ENCODE measurements around the gene IGSF21. TPM values are rescaled to one million over a fixed set of nuclear protein-coding genes. Genes with fewer than 3 reads are reported as not detected.

Gene IGSF21
- total and polyA plus RNA-seq, 10 of the 15 experiments (the other 5 are each of a cell fraction or from before 2014, with no cell fraction given), result 0.03 to 0.49 TPM; not detected in 8

DNA sequence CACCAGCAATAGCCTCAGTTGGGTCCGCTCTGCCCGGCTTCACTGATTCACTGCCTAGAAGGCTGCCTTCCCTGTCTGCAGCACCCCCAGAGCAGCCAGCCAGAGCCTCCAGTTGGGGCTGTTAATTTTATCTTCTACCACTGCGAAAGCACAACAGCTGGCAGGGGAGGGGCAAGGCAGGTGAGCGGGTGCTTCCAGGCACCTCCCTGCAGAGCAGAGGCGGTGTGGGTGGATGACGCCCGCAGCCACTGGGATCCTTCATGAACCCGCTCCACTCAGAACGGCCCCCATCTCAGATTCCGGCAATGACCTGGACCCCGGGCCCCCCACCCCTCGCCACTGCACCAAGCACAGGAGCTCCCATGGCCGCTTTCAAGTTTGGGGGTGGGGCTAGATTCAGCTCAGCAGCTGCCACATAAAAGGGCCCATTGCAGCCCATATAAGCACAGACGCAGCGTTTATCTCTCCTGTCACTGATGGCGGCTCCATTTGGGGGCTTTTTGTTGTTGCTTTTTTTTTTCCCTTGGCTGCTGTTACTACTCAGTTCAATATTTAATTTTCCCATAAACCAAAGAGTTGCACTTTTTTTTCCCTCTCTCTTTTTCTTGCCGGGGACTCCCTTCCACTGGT is 245.2 kb downstream of the IGSF21 start:
- ChIA-PET POLR2A (interaction anchor here (0.6 to 1.5 kb wide), 2 partner anchors 9 to 407 kb away, joined by 3 to 6 read pairs; no protein-coding TSS in a partner anchor), SMC1A (ENCODE audit: uncharacterized antibody, unreplicated experiment) (interaction anchor here (1.0 kb wide), 1 partner anchor 29 kb away, joined by 3 read pairs; no protein-coding TSS in a partner anchor), RAD21 (ENCODE audit: unreplicated experiment) (no interaction called here), CTCF (no interaction called here)
- ATAC-seq, result no peak
- DNase-seq (ENCODE audit: low read depth, low spot score), result no peak
- H3K4me2 ChIP-seq (ENCODE audit: control insufficient read depth, insufficient read depth), result no peak overlapping the region
- no peaks in the 10 kb centered on the region for H4K20me1 ChIP-seq (ENCODE audit: control insufficient read depth, insufficient read depth)
- H3K79me2 ChIP-seq (ENCODE audit: control insufficient read depth, insufficient read depth, low read length), result no peaks in the 10 kb centered on the region
- H3K4me3 ChIP-seq, result no peak overlapping the region
- no peak for FAIRE-seq
- intact Hi-C loops (cut with micrococcal nuclease; ENCODE audit: unreplicated experiment), result no loop called here
- in situ Hi-C loops (cut with MboI), result no loop called here
- no TSS peak for BruUV-seq (replicated peaks)
- TF ChIP-seq ZNF207 (IDR thresholded peaks at IDR 0.05; ENCODE audit: borderline replicate concordance), result no peak
- TF ChIP-seq, protein P1, sequence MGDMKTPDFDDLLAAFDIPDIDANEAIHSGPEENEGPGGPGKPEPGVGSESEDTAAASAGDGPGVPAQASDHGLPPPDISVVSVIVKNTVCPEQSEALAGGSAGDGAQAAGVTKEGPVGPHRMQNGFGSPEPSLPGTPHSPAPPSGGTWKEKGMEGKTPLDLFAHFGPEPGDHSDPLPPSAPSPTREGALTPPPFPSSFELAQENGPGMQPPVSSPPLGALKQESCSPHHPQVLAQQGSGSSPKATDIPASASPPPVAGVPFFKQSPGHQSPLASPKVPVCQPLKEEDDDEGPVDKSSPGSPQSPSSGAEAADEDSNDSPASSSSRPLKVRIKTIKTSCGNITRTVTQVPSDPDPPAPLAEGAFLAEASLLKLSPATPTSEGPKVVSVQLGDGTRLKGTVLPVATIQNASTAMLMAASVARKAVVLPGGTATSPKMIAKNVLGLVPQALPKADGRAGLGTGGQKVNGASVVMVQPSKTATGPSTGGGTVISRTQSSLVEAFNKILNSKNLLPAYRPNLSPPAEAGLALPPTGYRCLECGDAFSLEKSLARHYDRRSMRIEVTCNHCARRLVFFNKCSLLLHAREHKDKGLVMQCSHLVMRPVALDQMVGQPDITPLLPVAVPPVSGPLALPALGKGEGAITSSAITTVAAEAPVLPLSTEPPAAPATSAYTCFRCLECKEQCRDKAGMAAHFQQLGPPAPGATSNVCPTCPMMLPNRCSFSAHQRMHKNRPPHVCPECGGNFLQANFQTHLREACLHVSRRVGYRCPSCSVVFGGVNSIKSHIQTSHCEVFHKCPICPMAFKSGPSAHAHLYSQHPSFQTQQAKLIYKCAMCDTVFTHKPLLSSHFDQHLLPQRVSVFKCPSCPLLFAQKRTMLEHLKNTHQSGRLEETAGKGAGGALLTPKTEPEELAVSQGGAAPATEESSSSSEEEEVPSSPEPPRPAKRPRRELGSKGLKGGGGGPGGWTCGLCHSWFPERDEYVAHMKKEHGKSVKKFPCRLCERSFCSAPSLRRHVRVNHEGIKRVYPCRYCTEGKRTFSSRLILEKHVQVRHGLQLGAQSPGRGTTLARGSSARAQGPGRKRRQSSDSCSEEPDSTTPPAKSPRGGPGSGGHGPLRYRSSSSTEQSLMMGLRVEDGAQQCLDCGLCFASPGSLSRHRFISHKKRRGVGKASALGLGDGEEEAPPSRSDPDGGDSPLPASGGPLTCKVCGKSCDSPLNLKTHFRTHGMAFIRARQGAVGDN (IDR thresholded peaks at IDR 0.05), result no peak
- no peak for TF ChIP-seq CREM (IDR thresholded peaks at IDR 0.05; ENCODE audit: low read depth)
- TF ChIP-seq NFYB (IDR thresholded peaks at IDR 0.05; ENCODE audit: insufficient read depth, low read depth, low read length), result no peak
- TF ChIP-seq CHD2 (IDR thresholded peaks at IDR 0.05; ENCODE audit: borderline replicate concordance, low read depth, low read length), result no peak
- no peak for TF ChIP-seq EED (IDR thresholded peaks at IDR 0.05; ENCODE audit: low read depth)
- TF ChIP-seq EZH2 (IDR thresholded peaks at IDR 0.05; ENCODE audit: borderline replicate concordance, control insufficient read depth, low read depth, low read length), result no peak
- TF ChIP-seq, protein P2, sequence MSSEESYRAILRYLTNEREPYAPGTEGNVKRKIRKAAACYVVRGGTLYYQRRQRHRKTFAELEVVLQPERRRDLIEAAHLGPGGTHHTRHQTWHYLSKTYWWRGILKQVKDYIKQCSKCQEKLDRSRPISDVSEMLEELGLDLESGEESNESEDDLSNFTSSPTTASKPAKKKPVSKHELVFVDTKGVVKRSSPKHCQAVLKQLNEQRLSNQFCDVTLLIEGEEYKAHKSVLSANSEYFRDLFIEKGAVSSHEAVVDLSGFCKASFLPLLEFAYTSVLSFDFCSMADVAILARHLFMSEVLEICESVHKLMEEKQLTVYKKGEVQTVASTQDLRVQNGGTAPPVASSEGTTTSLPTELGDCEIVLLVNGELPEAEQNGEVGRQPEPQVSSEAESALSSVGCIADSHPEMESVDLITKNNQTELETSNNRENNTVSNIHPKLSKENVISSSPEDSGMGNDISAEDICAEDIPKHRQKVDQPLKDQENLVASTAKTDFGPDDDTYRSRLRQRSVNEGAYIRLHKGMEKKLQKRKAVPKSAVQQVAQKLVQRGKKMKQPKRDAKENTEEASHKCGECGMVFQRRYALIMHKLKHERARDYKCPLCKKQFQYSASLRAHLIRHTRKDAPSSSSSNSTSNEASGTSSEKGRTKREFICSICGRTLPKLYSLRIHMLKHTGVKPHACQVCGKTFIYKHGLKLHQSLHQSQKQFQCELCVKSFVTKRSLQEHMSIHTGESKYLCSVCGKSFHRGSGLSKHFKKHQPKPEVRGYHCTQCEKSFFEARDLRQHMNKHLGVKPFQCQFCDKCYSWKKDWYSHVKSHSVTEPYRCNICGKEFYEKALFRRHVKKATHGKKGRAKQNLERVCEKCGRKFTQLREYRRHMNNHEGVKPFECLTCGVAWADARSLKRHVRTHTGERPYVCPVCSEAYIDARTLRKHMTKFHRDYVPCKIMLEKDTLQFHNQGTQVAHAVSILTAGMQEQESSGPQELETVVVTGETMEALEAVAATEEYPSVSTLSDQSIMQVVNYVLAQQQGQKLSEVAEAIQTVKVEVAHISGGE (CRISPR knock-in tag; IDR thresholded peaks at IDR 0.05), result no peak
- 70% methylated on average over 17 of the region's 17 CpGs for WGBS (ENCODE audit: insufficient coverage, insufficient replicate concordance, low lambda C conversion rate, missing lambda C conversion rate)
- no peaks in the 10 kb centered on the region for H3K27me3 ChIP-seq (replicated peaks in 1 of 2; ENCODE audit: control insufficient read depth in 2 of 2, insufficient read depth in 2 of 2, low read length in 1 of 2)
- no peak overlapping the region for H3K9ac ChIP-seq (ENCODE audit: control insufficient read depth, insufficient read depth, low read length)
- no peaks in the 10 kb centered on the region for H3K9me3 ChIP-seq (replicated peaks; ENCODE audit: control insufficient read depth, insufficient read depth, low read length)
- no peak overlapping the region for H2AFZ ChIP-seq (ENCODE audit: control insufficient read depth, low read depth, low read length)
- peaks cover 4% of the 10 kb centered on the region; the same call in 1 of the 2 replicates for H3K4me1 ChIP-seq (ENCODE audit: control insufficient read depth, insufficient read depth, low read length)
- no peaks in the 10 kb centered on the region for H3K36me3 ChIP-seq (ENCODE audit: control insufficient read depth in 2 of 2, insufficient read depth in 2 of 2, low read length in 1 of 2)
- no peak overlapping the region for H3K27ac ChIP-seq (ENCODE audit: control insufficient read depth, insufficient read depth)

Measured in GM12878 (cell line).